HTR-8/SVneo (cell line): ENCODE results near the gene ZIK1.

Experiments used
- DNase-seq: peaks from one replicate; pipeline ENCODE4 v3.0.0; 2011; ENCODE audit warnings: low spot score, mixed read lengths; ENCODE audit not compliant: insufficient read length
- FAIRE-seq: peaks from 2 replicates; lab custom pipeline; 2011; peaks lifted over from hg19 to GRCh38; lab: Jason Lieb, UNC

Gene ZIK1

DNA sequence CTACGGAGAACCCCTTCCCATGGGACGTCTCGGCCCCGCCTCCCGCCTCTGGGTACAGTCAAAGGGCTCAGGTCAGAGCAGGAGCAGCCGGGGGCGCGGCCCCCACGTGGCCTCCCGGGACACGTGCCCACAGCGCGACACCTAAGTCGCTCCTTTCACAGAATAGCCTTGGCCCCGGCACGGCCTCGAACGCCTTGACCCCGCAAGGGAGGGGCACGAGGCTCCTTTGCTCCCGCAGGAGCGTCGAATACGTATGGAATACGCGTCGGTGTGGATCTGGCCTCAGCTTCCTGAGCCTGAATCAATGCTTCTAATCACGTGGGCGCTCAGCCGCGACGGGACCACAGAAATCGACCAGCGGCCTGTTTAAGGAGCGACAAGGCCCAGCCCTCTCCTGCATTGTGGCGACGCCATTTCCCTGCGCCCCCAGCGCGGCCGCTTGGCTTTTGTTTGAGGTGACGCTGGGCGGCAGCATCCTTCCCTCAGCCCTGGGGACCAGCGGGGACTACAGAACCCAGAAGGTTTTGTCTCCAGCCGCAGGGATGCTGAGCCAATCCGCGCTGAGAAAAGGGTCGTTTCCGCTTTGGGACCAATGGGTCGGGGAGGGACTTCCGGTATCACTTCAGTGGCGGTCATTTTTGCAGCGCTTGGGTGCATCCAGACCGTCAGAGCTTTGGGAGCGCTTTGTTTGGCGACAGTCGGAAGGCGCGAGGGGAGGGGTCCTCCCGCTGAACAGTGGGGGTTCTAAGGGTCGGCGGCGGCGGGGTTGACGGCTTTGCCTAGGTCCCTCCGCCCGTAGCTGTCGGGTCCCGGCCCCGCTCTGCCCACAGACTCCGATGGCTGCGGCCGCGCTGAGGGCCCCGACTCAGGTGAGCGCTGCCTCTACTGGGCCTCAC is at the start of gene ZIK1:
TSS of gene ZIK1 (plus strand) at position 625 of the 896 bp plus-strand sequence. CDS start at position 837, 212 bp downstream.
- peak; percentile 90 for FAIRE-seq
- peak; percentile 93 for DNase-seq

DNA sequence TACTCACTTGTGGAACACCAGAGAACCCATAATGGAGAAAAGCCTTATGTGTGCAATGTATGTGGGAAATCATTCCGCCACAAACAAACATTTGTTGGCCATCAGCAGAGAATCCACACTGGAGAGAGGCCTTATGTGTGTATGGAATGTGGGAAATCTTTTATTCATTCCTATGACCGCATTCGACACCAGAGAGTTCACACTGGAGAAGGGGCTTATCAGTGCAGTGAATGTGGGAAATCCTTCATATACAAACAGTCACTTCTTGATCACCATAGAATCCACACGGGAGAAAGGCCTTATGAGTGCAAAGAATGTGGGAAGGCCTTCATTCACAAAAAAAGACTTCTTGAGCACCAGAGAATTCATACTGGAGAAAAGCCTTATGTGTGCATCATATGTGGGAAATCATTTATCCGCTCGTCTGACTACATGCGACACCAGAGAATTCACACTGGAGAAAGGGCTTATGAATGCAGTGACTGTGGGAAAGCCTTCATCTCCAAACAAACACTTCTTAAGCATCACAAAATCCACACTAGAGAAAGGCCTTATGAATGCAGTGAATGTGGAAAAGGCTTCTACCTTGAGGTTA is 45.9 kb upstream of the ZIK1 start:
- DNase-seq (no peak), FAIRE-seq (no peak)

DNA sequence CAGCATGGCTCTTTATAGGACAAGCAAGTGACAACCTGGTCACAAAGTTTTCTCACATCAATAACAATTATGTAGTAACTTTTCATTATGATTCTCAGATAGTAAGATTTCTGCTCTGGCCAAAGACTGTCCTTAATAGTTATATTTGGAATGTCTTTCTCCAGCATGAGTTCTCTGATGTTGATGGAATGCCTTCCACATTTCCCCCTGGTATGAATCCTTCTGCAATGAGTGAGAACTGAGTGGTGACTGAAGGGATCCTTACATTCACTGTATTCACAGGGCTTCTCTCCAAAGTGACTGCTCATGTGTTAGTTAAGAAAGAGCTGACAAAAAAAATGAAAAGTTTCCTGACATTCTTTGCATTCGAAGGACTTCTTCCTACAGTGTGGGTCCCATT is 37.4 kb upstream of the ZIK1 start:
- no peak for FAIRE-seq
- no peak for DNase-seq

DNA sequence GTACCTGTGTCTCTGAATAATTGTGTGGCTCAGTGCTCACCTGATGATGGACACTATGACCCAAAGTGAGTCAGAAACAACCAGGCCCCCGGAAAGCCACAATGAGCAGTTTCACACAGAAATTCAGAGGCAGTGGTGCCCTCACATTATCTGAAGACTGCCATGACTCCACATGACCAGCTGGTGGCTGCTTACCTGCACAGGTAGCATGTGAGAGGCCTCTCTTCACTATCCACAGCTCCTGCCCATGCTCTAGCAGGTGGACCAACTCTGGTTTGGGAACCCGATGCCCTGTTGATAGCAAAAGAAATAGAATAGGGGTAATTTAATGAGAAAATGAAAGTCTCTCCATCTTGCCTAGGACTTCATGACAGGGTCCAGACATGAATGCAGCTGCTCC is 31.5 kb upstream of the ZIK1 start:
- no peak for DNase-seq
- FAIRE-seq: no peak

DNA sequence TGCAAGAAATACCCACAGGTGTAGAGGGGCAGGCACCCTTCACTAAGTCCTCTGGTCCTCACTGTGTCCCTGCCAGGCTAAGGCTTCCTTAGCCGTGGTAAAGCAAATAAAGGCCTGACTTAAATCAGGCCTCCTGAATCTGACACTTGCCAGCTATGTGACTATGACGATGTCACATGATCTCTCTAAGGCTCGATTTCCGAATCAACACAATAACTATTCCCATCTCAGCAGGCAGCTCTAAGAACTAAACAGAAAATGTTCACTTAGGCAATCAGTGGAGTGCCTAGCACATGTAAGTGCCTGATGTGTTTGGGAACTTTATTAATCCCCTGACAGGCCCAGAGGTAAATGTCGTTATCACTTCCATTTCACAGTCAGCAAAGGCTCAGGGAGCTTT is 26.3 kb upstream of the ZIK1 start:
- FAIRE-seq: no peak
- DNase-seq: no peak

DNA sequence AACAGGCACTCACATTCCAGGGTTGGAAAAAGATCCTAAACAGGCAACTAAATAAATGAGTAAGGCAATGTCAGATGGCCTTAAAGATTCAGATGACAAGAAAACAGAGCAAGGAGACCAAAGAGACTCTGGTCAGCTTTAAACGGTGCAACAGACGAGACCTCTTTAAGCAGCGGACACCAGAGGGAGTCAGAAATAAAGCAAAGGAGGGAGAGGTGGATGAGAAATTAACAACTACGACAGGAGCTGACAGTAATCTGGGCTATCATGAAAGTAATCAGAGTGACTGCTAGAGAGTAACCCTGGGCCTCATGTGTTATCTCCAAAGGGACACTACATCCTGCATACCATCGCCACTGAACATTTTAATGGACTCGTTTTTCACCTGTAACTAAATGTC is 25.4 kb upstream of the ZIK1 start:
- FAIRE-seq: no peak

GRCh38 chr19:57559008-57559403 is 24.9 kb upstream of the ZIK1 start:
- FAIRE-seq: peak; percentile 4
- no peak for DNase-seq

More for the DNA sequence above, 25.4 kb upstream of the ZIK1 start:
- no peak for DNase-seq

DNA sequence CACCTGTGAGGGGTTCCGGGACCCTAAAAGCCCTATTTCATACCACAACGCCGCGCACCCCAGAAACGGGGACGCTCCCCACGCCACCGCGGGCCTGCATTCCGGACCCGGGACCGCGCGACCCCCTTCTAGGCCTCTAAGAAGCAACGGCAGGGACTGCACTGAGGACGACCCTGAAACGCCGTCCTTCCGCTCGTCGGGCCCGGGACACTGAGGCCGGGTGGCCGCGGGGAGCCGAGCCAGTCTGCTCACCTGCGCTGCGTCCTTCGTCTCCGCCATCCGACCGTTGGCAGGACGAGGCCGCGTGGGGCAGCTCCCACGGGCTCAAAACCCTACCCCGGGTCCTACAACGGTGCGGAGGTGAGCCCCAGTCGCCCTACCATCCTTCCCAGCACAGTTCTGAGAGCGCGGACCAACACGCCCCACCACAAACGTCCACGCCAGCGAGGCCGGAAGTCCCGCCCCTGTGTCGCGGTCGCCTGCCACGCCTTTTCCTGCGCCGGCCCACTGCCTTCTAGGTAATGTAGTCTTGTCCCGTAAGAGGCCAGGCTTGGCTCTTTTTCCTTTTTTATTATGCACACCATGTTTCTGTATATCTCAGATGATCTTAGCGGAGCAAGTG is 24.4 kb upstream of the ZIK1 start, which contains the start of gene ZNF550:
TSS of gene ZNF550 (minus strand) at position 460 of the 622 bp plus-strand sequence. CDS start at position 279, 181 bp downstream.
- FAIRE-seq (peak; percentile 52), DNase-seq (peak; percentile 90)

- peak; percentile 80 for FAIRE-seq
These were observed 23.9 kb upstream of the ZIK1 start for GRCh38 chr19:57560049-57560491.

DNA sequence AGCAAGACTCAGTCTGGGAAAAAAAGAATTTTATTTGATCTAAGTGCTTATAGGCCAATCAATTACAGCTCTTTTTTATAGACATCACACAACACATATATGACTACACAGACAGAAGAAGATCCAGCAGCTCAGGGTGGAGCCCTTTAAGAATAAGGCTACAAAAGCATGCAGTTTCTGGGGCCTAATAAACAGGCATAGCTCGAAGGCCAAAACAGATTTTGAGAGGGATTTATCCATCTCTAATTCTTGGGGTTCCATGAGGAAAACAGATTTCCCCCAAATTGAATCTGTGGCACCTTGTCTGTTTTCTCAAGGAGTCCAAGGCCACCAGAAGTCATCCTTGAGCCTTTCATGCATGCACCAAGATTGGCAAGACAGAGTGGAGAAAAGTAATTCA is 20.4 kb upstream of the ZIK1 start:
- no peak for DNase-seq
- FAIRE-seq: no peak

More at GRCh38 chr19:57560049-57560491, 23.9 kb upstream of the ZIK1 start:
- DNase-seq: peak; percentile 65

- no peak for DNase-seq
These were observed 17.3 kb upstream of the ZIK1 start for GRCh38 chr19:57566396-57567265.

GRCh38 chr19:57570707-57571106 is 13.2 kb upstream of the ZIK1 start:
- FAIRE-seq: peak; percentile 54

More at GRCh38 chr19:57566396-57567265, 17.3 kb upstream of the ZIK1 start:
- no peak for FAIRE-seq

DNA sequence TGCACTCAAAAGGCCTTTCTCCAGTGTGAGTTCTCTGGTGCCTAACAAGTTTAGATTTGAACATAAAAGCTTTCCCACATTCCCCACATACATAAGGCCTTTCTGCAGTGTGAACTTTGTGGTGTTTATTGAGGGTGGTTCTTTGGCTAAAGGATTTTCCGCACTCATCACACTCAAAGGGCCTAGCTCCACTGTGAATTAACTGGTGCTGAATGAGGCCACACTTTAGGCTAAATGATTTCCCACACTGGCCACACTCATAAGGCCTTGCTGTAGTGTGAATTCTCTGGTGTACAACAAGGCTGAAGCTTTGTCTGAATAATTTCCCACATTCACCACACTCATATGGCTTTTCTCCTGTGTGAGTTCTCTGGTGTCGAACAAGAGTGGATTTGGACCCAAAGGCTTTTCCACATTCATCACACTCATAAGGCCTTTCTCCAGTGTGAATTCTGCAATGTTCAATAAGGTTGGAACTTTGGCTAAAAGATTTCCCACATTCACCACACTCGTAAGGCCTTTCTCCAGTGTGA is 11.5 kb upstream of the ZIK1 start:
- no peak for DNase-seq
- FAIRE-seq: no peak

More at GRCh38 chr19:57570707-57571106, 13.2 kb upstream of the ZIK1 start:
- no peak for DNase-seq

GRCh38 chr19:57576661-57577060 is 7.3 kb upstream of the ZIK1 start:
- DNase-seq (no peak), FAIRE-seq (no peak)

DNA sequence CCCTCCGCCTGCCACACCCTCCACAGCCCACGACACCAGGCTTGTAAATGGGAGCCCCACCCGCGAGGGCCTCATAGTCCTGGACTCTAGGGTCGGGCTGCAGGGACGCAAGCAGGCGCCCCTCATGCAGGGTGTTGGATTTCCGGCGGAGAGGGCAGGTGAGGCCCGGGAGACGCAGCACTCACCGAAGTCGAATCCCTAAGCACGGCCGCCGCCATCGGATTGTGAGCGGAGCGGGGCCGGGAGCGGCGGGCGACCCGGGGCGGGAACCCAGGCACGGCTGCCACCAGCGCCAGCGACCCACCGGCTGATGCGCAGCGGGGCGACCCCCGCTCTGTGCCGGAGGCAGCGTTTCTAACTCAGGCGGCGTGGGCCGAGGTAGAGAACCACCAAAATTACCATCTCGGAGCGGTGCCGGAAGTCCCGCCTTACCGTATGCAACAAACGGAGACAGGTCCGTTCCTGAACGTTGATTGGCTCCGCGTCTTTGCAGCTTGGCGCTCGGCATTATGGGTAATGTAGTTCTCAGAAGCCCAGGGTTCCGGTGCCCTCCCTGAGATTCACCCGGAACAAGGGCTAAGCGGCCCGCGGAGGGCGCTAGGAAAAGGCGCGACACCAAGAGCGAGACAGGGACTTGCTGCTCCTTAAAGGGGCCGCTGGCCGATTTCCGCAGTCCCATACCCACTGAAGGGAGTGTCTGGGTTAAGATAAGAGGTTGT is 5.3 kb upstream of the ZIK1 start, which contains the start of gene ZNF416:
TSS of gene ZNF416 (minus strand) at position 425 of the 719 bp plus-strand sequence. CDS start at position 218, 207 bp downstream.
- peak; percentile 95 for FAIRE-seq
- peak; percentile 97 for DNase-seq

- no peak for FAIRE-seq
- DNase-seq: no peak
These were observed 833 bp upstream of the ZIK1 start for GRCh38 chr19:57583104-57583520.

DNA sequence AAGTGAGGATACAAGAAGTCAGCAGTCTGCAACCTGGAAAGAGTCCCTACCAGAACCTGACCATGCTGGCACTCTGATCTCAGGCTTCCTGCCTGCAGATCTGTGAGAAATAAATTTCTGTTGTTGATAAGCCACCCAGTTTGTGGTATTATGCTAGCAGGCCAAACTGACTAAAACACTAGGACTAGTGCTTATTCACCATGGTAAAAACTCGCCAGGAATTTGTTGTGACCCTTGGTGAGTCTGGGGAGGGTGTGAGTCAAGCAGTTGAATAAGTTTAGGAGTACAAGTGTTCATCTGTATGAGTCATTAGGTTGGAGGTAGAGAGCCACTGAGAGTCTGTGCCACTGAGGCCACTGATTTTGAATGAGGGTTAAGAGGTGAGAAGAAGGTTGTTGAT is 3.6 kb downstream of the ZIK1 start:
- no peak for FAIRE-seq
- no peak for DNase-seq

DNA sequence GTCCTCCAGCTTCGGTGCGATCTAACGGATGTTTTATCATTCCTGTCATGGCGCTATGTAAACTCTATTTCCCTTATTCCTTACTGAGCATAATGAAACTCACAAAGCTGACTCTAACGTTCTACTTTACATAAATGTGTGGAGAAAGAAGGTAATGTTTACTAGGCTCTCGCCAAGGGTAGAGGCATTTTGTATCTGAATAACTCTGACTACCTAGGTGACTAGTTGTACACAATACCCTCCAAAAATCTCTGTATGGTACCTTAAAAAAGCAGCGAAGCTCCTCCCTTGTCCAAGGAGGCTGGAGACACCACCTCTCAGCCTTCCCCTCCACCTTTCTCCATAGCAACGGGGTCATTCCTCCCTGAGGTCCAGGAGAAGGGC is 15.4 kb downstream of the ZIK1 start:
- DNase-seq (no peak), FAIRE-seq (no peak)
